CD4-positive, alpha-beta T cell treated with Interleukin-4 for 1 hour (primary cell): ENCODE data around the gene TRIM32.

Source experiments
- DNase-seq, 2 donors: peaks; one replicate each; pipeline ENCODE4 v3.0.0-alpha.2; 2020 to 2022

The TRIM32 gene

GRCh38 chr9:116706310-116707290 lies 19.5 kb downstream of the TRIM32 start:
- DNase-seq: no peak

- DNase-seq: no peak
Observed at GRCh38 chr9:116712781-116713180, 25.7 kb downstream of the TRIM32 start.

- no peak for DNase-seq
Observed at GRCh38 chr9:116713271-116713670, 26.2 kb downstream of the TRIM32 start.

- no peak for DNase-seq
Observed at GRCh38 chr9:116715751-116716150, 28.6 kb downstream of the TRIM32 start.

GRCh38 chr9:116716438-116716837 lies 29.3 kb downstream of the TRIM32 start:
- no peak for DNase-seq

GRCh38 chr9:116717150-116717549 lies 30.0 kb downstream of the TRIM32 start:
- DNase-seq: no peak

- DNase-seq: no peak
Observed at GRCh38 chr9:116718111-116718510, 31.0 kb downstream of the TRIM32 start.

GRCh38 chr9:116720111-116720510 lies 33.0 kb downstream of the TRIM32 start:
- DNase-seq: no peak

GRCh38 chr9:116721411-116721810 lies 34.3 kb downstream of the TRIM32 start:
- no peak for DNase-seq

- DNase-seq: no peak
Observed at GRCh38 chr9:116721944-116722343, 34.8 kb downstream of the TRIM32 start.

GRCh38 chr9:116724123-116724522 lies 37.0 kb downstream of the TRIM32 start:
- no peak for DNase-seq

- no peak for DNase-seq
Observed at GRCh38 chr9:116726602-116727001, 39.5 kb downstream of the TRIM32 start.

- DNase-seq: no peak
Observed at GRCh38 chr9:116733010-116733641, 46.0 kb downstream of the TRIM32 start.

- no peak for DNase-seq
Observed at GRCh38 chr9:116736399-116737151, 49.5 kb downstream of the TRIM32 start.

GRCh38 chr9:116737152-116737546 lies 50.0 kb downstream of the TRIM32 start:
- peak; percentile 24 to 28 for DNase-seq

GRCh38 chr9:116741086-116741740 lies 54.1 kb downstream of the TRIM32 start:
- no peak for DNase-seq

GRCh38 chr9:116741742-116742141 lies 54.6 kb downstream of the TRIM32 start:
- no peak for DNase-seq

- no peak for DNase-seq
Observed at GRCh38 chr9:116749176-116749575, 62.1 kb downstream of the TRIM32 start.

GRCh38 chr9:116749772-116750171 lies 62.7 kb downstream of the TRIM32 start:
- no peak for DNase-seq

GRCh38 chr9:116750510-116750909 lies 63.4 kb downstream of the TRIM32 start:
- no peak for DNase-seq
